Panc1 (cell line): ENCODE data around the gene ADGRA1. TPM values are rescaled to one million over a fixed set of nuclear protein-coding genes. Genes with fewer than 3 reads are reported as not detected.

Experiments
- ATAC-seq: fragments of 200-7000 bp; cut with Tn5 transposase; 2 replicates; pipeline ENCODE4 v1.9.1; 2020; ENCODE audit warnings: mild to moderate bottlenecking, moderate library complexity
- BruUV-seq: library from RNA; stranded (reverse); fragments of 400-500 nt; replicated peaks from 2 replicates; lab custom pipeline; 2021; lab: Mats Ljungman, UMichigan
- CTCF ChIA-PET: fragments of 300-600 bp; sonication (Branson Sonifier 250); formaldehyde crosslinking; loops from one replicate; lab custom pipeline; 2022; ENCODE audit warnings: antibody characterized with exemption; lab: Charles Lee
- POLR2A ChIA-PET: fragments of 300-600 bp; sonication (Branson Sonifier 250); formaldehyde crosslinking; loops from one replicate; lab custom pipeline; 2022; ENCODE audit warnings: antibody characterized with exemption; lab: Charles Lee
- DNase-seq: peaks from one replicate; pipeline ENCODE4 v3.0.0-alpha.2; 2010; ENCODE audit warnings: low read depth, low spot score
- H3K27ac ChIP-seq: 2 replicates; pipeline ENCODE4 v1.5.1; 2011; ENCODE audit warnings: mild to moderate bottlenecking, low read length, inconsistent platforms
- H3K27me3 ChIP-seq: fragments of 200-500 bp; sonication (Bioruptor generic); 2 replicates; pipeline ENCODE4 v1.6.0; 2014; ENCODE audit warnings: low read length, inconsistent platforms; ENCODE audit not compliant: control insufficient read depth, insufficient read depth
- H3K36me3 ChIP-seq: fragments of 200-500 bp; sonication (Bioruptor generic); 2 replicates; pipeline ENCODE4 v1.5.1; 2014; ENCODE audit warnings: inconsistent platforms, mild to moderate bottlenecking, low read length, moderate library complexity; ENCODE audit not compliant: control insufficient read depth, insufficient read depth
- H3K4me1 ChIP-seq: 2 replicates; pipeline ENCODE4 v1.5.1; 2011; ENCODE audit warnings: inconsistent platforms, mild to moderate bottlenecking, low read length, moderate library complexity; ENCODE audit not compliant: control insufficient read depth, insufficient read depth
- H3K4me3 ChIP-seq, 2 experiments: 2 replicates each; pipeline ENCODE4 v1.5.1; 2011 to 2012; ENCODE audit warnings: low read depth in 2 of 2, low read length in 2 of 2, mild to moderate bottlenecking in 2 of 2, inconsistent platforms in 1 of 2, moderate library complexity in 1 of 2
- H3K9me3 ChIP-seq: fragments of 200-500 bp; sonication (Bioruptor generic); 2 replicates; pipeline ENCODE4 v1.5.1; 2014; ENCODE audit warnings: low read depth, mild to moderate bottlenecking, inconsistent platforms, low read length, moderate library complexity; ENCODE audit not compliant: control insufficient read depth, insufficient read depth
- POLR2AphosphoS5 ChIP-seq: IDR thresholded peaks from 2 replicates; pipeline ENCODE4 v1.6.1; 2012; ENCODE audit warnings: mild to moderate bottlenecking, low read depth, low read length, moderate library complexity
- SIN3A ChIP-seq: IDR thresholded peaks from 2 replicates; pipeline ENCODE4 v1.6.1; 2012; ENCODE audit warnings: low read depth, mild to moderate bottlenecking, low read length, moderate library complexity, borderline replicate concordance; ENCODE audit not compliant: insufficient read depth
- TCF7L2 ChIP-seq: IDR thresholded peaks from 2 replicates; pipeline ENCODE4 v1.6.1; 2011; ENCODE audit warnings: mild to moderate bottlenecking, low read depth, low read length, inconsistent platforms
- in situ Hi-C: cut with HindIII; loops from 2 replicates; pipeline ENCODE4 v1.10.0; 2016; ENCODE audit warnings: low sequenced_read_pairs, low pct_unique_long_range_greater_than_20kb
- intact Hi-C: fragments of 100-400 bp; cut with micrococcal nuclease; formaldehyde crosslinking; loops from one replicate; pipeline ENCODE4 v1.10.0; 2022; ENCODE audit not compliant: unreplicated experiment
- total RNA-seq: library from RNA; stranded (reverse); gene quantifications from one replicate; pipeline ENCODE4 v1.2.1, GENCODE V29; 2021; ENCODE audit not compliant: unreplicated experiment
- TF ChIP-seq, protein P1 (sequence below), 2 experiments: IDR thresholded peaks; 2 replicates each; pipeline ENCODE4 v1.6.1; 2011 to 2012; ENCODE audit warnings: low read depth in 2 of 2, control low read depth in 1 of 2, low read length in 1 of 2, mild to moderate bottlenecking in 1 of 2, moderate library complexity in 1 of 2; ENCODE audit not compliant: insufficient read depth in 1 of 2
- TF ChIP-seq, protein P2 (sequence below): fragments of 450-650 bp; IDR thresholded peaks from 2 replicates; pipeline ENCODE4 v1.5.1; 2017; ENCODE audit warnings: mild to moderate bottlenecking

The ADGRA1 gene
- total RNA-seq, 1 experiment from 2014 or later, result 0.05 TPM

DNA sequence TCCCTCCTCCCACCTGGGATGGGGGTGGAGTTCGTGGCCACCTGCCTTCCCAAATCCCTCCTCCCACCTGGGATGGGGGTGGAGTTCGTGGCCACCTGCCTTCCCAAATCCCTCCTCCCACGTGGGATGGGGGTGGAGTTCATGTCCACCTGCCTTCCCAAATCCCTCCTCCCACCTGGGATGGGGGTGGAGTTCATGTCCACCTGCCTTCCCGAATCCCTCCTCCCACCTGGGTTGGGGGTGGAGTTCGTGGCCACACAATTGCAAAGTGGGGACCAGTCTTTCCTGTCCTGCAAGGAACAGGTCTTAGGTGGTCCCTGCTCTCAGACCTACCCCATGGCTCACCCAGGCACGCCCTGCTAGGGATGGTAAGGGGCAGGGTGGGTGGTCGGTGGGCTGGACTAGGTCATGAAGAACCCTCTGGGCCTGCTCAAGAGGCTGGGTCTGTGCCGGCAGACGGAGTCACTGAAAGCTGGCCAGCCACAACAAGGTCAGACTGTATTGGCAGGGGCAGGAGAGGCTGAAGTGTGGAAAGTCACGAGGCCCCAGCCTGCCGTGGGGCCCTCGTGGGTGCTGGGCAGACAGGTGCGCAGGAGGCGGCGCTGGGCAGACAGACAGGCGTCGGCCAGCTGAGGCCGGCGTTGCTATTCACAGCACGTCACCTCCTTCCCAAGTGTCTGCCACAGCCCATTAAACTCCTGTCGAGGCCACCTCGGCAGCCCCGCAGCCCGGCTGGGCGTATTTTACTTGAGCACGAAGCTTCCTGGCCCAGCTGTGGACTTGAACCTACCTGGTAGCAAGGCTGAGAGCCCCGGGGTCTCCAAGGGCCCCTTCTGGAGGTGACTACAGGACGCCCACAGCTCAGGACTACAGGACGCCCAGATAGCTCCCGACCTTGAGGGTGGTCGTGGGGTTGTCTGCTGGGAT is 76.4 kb downstream of the ADGRA1 start:
- Histone ChIP-seq H3K36me3 (no peaks in the 10 kb centered on the region), H3K9me3 (no peaks in the 10 kb centered on the region), H3K4me3 (no peak overlapping the region), H3K4me1 (peaks cover 17% of the 10 kb centered on the region), H3K27ac (no peak overlapping the region), H3K27me3 (no peaks in the 10 kb centered on the region)
- in situ Hi-C loops (no loop called here), intact Hi-C loops (no loop called here)
- BruUV-seq, result no TSS peak
- POLR2A ChIA-PET, result no interaction called here
- TF ChIP-seq, protein P1, sequence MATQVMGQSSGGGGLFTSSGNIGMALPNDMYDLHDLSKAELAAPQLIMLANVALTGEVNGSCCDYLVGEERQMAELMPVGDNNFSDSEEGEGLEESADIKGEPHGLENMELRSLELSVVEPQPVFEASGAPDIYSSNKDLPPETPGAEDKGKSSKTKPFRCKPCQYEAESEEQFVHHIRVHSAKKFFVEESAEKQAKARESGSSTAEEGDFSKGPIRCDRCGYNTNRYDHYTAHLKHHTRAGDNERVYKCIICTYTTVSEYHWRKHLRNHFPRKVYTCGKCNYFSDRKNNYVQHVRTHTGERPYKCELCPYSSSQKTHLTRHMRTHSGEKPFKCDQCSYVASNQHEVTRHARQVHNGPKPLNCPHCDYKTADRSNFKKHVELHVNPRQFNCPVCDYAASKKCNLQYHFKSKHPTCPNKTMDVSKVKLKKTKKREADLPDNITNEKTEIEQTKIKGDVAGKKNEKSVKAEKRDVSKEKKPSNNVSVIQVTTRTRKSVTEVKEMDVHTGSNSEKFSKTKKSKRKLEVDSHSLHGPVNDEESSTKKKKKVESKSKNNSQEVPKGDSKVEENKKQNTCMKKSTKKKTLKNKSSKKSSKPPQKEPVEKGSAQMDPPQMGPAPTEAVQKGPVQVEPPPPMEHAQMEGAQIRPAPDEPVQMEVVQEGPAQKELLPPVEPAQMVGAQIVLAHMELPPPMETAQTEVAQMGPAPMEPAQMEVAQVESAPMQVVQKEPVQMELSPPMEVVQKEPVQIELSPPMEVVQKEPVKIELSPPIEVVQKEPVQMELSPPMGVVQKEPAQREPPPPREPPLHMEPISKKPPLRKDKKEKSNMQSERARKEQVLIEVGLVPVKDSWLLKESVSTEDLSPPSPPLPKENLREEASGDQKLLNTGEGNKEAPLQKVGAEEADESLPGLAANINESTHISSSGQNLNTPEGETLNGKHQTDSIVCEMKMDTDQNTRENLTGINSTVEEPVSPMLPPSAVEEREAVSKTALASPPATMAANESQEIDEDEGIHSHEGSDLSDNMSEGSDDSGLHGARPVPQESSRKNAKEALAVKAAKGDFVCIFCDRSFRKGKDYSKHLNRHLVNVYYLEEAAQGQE (IDR thresholded peaks at IDR 0.05; ENCODE audit: insufficient read depth in 1 of 2, low read depth in 2 of 2, low read length in 1 of 2), result no peak
- TF ChIP-seq, protein P2, sequence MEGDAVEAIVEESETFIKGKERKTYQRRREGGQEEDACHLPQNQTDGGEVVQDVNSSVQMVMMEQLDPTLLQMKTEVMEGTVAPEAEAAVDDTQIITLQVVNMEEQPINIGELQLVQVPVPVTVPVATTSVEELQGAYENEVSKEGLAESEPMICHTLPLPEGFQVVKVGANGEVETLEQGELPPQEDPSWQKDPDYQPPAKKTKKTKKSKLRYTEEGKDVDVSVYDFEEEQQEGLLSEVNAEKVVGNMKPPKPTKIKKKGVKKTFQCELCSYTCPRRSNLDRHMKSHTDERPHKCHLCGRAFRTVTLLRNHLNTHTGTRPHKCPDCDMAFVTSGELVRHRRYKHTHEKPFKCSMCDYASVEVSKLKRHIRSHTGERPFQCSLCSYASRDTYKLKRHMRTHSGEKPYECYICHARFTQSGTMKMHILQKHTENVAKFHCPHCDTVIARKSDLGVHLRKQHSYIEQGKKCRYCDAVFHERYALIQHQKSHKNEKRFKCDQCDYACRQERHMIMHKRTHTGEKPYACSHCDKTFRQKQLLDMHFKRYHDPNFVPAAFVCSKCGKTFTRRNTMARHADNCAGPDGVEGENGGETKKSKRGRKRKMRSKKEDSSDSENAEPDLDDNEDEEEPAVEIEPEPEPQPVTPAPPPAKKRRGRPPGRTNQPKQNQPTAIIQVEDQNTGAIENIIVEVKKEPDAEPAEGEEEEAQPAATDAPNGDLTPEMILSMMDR, result no peak
- TF ChIP-seq TCF7L2, result no peak
- TF ChIP-seq SIN3A, result no peak
- TF ChIP-seq POLR2AphosphoS5, result no peak
- CTCF ChIA-PET, result no interaction called here
- DNase-seq (no peak), ATAC-seq (no peak)

DNA sequence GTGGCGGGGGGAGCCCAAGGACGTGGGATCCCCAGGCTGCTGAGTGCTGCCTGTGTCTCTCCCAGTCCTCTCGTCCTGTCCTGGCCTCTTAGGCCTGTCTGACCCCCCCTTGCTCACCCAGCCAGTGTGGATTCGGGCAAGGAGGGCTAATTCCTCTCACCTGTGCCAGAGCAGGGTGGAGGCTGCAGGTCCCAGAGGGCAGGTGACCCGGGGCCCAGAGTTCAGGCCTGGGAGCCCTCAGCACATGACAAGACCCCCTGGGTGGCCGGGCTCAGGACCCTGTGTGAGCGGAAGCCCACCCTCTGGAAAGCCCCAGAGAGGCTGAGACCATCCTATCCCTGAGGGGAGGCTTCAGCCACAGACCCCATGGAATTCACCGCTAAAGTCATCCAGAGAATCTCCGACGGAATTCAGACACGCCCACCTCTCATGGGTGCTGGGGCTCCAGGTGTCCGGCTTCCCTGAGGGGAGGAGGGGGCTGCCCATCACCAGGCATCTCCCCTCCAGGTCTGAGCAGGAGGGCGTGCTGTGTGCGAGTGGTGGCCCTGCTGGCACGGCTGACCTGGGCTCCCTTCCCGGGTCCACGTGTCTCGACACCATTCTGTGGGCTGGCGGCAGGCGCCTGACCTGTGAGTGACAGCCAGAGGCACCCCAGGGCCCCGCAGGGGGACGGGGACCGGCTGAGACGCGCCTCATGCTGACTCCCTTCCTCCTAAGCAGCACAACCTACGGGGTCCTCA is 77.3 kb downstream of the ADGRA1 start:
- in situ Hi-C loops (no loop called here), intact Hi-C loops (no loop called here)
- Histone ChIP-seq H3K36me3 (no peaks in the 10 kb centered on the region), H3K9me3 (no peaks in the 10 kb centered on the region), H3K4me3 (no peak overlapping the region), H3K27ac (no peak overlapping the region), H3K27me3 (no peaks in the 10 kb centered on the region), H3K4me1 (peaks cover 12% of the 10 kb centered on the region)
- BruUV-seq, result no TSS peak
- ATAC-seq (no peak), DNase-seq (no peak)
- TF ChIP-seq TCF7L2 (no peak), SIN3A (no peak), POLR2AphosphoS5 (no peak)
- TF ChIP-seq, protein P2, result no peak
- TF ChIP-seq, protein P1 (IDR thresholded peaks at IDR 0.05; ENCODE audit: insufficient read depth in 1 of 2, low read depth in 2 of 2, low read length in 1 of 2), result no peak
- POLR2A ChIA-PET, result no interaction called here
- CTCF ChIA-PET, result no interaction called here
